ENCODE data around the gene MYOCD.

The MYOCD gene

GRCh38 chr17:12813664-12814063 lies 148.0 kb downstream of the MYOCD start:
- TF ChIP-seq CTCF (IDR thresholded peaks at IDR 0.05) = no peak
- Histone ChIP-seq H3K4me3 (no peak overlapping the region), H3K27ac (no peak overlapping the region)
- no peak for DNase-seq (ENCODE audit: low spot score)

GRCh38 chr17:12814718-12815117 lies 149.0 kb downstream of the MYOCD start:
- no peak for DNase-seq (ENCODE audit: low spot score)
- H3K4me3 ChIP-seq = no peak overlapping the region
- no peak for TF ChIP-seq CTCF (IDR thresholded peaks at IDR 0.05)
- H3K27ac ChIP-seq = no peak overlapping the region

- no peak for DNase-seq (ENCODE audit: low spot score)
- Histone ChIP-seq H3K4me3 (no peak overlapping the region), H3K27ac (no peak overlapping the region)
- TF ChIP-seq CTCF (IDR thresholded peaks at IDR 0.05) = no peak
Measured at GRCh38 chr17:12815642-12816141, 150.0 kb downstream of the MYOCD start.
